ENCODE measurements around the gene PM20D1.

- no peak for TF ChIP-seq CTCF (IDR thresholded peaks at IDR 0.05)
- no peak for TF ChIP-seq EP300 (IDR thresholded peaks at IDR 0.05)
- no peak for TF ChIP-seq POLR2AphosphoS5 (IDR thresholded peaks at IDR 0.05)
- no peak for TF ChIP-seq POLR2A (IDR thresholded peaks at IDR 0.05)
Observed at GRCh38 chr1:205851993-205852392, 2.1 kb upstream of the PM20D1 start.
